ENCODE data around the gene WIPI1. TPM values are rescaled to one million over a fixed set of nuclear protein-coding genes. Genes with fewer than 3 reads are reported as not detected.

Gene WIPI1
- total and polyA plus RNA-seq, 9 of the 15 experiments (the other 6 are each of a cell fraction or from before 2014, with no cell fraction given): 3.7 to 23.5 (median 11.8) TPM

DNA sequence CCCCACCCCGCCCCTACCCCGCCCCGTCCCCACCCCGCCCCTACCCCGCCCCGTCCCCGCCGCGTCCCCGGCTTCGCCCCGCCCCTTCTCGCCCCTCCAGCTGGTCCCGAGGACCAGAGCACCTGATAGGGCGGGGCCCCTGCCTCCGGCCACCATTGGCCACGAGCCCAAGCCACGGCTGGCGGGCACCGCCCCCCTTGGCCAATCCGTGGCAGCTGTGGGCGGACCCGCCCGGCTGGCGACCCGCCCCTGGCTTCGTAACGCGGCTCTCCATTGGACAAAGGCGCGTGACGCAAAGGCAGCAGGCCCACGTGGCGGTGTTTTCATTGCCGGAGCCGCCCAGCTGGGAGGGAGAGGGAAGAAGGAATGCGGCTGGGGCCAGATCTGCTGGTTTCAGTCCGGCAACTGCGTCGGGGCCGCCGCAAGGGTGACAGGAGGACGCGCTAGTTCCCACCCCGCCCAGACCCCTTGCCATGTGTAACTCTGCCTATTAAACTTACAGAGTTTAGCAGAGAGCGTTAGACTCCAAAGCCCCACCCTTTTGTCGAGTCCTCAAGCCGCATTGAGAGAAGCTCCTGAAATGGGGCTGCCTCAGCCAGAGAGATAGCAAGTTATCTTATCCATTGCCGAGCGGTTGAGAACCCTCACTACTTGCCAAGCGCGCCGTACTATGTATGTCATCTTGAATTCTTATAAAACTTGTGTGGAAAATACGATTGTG is 403 bp upstream of the WIPI1 start (continued):
- TF ChIP-seq CEBPB (tag; IDR thresholded peaks at IDR 0.05) (no peak), EP400 (IDR thresholded peaks at IDR 0.05) (peak; percentile 73), NEUROD1 (IDR thresholded peaks at IDR 0.05; ENCODE audit: borderline replicate concordance, low read depth, low read length, partially characterized antibody) (peak; percentile 88), CREM (IDR thresholded peaks at IDR 0.05; ENCODE audit: low read depth) (peak; percentile 87), NFATC3 (IDR thresholded peaks at IDR 0.05) (no peak), HDAC1 (IDR thresholded peaks at IDR 0.05) (peak; percentile 52 to 98; a peak in 3 of 4 replicates), PRMT5 (CRISPR knock-in tag; IDR thresholded peaks at IDR 0.05) (no peak), ZNF197 (CRISPR knock-in tag; IDR thresholded peaks at IDR 0.05; ENCODE audit: low read depth) (no peak), TAF15 (IDR thresholded peaks at IDR 0.05; ENCODE audit: low read depth, low read length) (no peak), TARDBP (IDR thresholded peaks at IDR 0.05) (no peak), ZNF133 (CRISPR knock-in tag; IDR thresholded peaks at IDR 0.05) (no peak), TAL1 (IDR thresholded peaks at IDR 0.05) (no peak), EWSR1 (IDR thresholded peaks at IDR 0.05; ENCODE audit: borderline replicate concordance, low read depth, partially characterized antibody) (no peak), JUN (IDR thresholded peaks at IDR 0.05; ENCODE audit: borderline replicate concordance, low read depth, low read length) (peak; percentile 75; the same call in 1 of the 2 replicates), JUN (CRISPR knock-in tag; IDR thresholded peaks at IDR 0.05; ENCODE audit: borderline replicate concordance) (no peak)
- TF ChIP-seq, protein P1, sequence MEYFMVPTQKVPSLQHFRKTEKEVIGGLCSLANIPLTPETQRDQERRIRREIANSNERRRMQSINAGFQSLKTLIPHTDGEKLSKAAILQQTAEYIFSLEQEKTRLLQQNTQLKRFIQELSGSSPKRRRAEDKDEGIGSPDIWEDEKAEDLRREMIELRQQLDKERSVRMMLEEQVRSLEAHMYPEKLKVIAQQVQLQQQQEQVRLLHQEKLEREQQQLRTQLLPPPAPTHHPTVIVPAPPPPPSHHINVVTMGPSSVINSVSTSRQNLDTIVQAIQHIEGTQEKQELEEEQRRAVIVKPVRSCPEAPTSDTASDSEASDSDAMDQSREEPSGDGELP (CRISPR knock-in tag; IDR thresholded peaks at IDR 0.05; ENCODE audit: borderline replicate concordance): peak; percentile 99
- TF ChIP-seq, protein P2, sequence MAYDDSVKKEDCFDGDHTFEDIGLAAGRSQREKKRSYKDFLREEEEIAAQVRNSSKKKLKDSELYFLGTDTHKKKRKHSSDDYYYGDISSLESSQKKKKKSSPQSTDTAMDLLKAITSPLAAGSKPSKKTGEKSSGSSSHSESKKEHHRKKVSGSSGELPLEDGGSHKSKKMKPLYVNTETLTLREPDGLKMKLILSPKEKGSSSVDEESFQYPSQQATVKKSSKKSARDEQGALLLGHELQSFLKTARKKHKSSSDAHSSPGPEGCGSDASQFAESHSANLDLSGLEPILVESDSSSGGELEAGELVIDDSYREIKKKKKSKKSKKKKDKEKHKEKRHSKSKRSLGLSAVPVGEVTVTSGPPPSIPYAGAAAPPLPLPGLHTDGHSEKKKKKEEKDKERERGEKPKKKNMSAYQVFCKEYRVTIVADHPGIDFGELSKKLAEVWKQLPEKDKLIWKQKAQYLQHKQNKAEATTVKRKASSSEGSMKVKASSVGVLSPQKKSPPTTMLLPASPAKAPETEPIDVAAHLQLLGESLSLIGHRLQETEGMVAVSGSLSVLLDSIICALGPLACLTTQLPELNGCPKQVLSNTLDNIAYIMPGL (CRISPR knock-in tag; IDR thresholded peaks at IDR 0.05): no peak
- TF ChIP-seq, protein P3, sequence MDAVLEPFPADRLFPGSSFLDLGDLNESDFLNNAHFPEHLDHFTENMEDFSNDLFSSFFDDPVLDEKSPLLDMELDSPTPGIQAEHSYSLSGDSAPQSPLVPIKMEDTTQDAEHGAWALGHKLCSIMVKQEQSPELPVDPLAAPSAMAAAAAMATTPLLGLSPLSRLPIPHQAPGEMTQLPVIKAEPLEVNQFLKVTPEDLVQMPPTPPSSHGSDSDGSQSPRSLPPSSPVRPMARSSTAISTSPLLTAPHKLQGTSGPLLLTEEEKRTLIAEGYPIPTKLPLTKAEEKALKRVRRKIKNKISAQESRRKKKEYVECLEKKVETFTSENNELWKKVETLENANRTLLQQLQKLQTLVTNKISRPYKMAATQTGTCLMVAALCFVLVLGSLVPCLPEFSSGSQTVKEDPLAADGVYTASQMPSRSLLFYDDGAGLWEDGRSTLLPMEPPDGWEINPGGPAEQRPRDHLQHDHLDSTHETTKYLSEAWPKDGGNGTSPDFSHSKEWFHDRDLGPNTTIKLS (IDR thresholded peaks at IDR 0.05; ENCODE audit: borderline replicate concordance, low read depth): peak; percentile 65; the same call in 1 of the 2 replicates
- TF ChIP-seq, protein P4, sequence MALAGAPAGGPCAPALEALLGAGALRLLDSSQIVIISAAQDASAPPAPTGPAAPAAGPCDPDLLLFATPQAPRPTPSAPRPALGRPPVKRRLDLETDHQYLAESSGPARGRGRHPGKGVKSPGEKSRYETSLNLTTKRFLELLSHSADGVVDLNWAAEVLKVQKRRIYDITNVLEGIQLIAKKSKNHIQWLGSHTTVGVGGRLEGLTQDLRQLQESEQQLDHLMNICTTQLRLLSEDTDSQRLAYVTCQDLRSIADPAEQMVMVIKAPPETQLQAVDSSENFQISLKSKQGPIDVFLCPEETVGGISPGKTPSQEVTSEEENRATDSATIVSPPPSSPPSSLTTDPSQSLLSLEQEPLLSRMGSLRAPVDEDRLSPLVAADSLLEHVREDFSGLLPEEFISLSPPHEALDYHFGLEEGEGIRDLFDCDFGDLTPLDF (CRISPR knock-in tag; IDR thresholded peaks at IDR 0.05): no peak
- TF ChIP-seq, protein P5, sequence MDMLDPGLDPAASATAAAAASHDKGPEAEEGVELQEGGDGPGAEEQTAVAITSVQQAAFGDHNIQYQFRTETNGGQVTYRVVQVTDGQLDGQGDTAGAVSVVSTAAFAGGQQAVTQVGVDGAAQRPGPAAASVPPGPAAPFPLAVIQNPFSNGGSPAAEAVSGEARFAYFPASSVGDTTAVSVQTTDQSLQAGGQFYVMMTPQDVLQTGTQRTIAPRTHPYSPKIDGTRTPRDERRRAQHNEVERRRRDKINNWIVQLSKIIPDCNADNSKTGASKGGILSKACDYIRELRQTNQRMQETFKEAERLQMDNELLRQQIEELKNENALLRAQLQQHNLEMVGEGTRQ (CRISPR knock-in tag; IDR thresholded peaks at IDR 0.05): peak; percentile 92
- TF ChIP-seq, protein P6, sequence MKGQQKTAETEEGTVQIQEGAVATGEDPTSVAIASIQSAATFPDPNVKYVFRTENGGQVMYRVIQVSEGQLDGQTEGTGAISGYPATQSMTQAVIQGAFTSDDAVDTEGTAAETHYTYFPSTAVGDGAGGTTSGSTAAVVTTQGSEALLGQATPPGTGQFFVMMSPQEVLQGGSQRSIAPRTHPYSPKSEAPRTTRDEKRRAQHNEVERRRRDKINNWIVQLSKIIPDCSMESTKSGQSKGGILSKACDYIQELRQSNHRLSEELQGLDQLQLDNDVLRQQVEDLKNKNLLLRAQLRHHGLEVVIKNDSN (CRISPR knock-in tag; IDR thresholded peaks at IDR 0.05): peak; percentile 97

Measured in K562 (cell line).